A673 (cell line): ENCODE data around the gene TM9SF2. TPM values are rescaled to one million over a fixed set of nuclear protein-coding genes. Genes with fewer than 3 reads are reported as not detected.

Source experiments
- BruUV-seq: library from RNA; stranded (reverse); fragments of 400-500 nt; replicated peaks from 2 replicates; lab custom pipeline; 2021; lab: Mats Ljungman, UMichigan
- CTCF ChIA-PET: fragments of 300-600 bp; sonication (Branson Sonifier 250); formaldehyde crosslinking; loops from one replicate; lab custom pipeline; 2022; ENCODE audit warnings: antibody characterized with exemption; lab: Charles Lee
- POLR2A ChIA-PET: fragments of 300-600 bp; sonication (Branson Sonifier 250); formaldehyde crosslinking; loops from one replicate; lab custom pipeline; 2022; ENCODE audit warnings: antibody characterized with exemption; ENCODE audit not compliant: low non-redundant PET; lab: Charles Lee
- DNase-seq: peaks from one replicate; pipeline ENCODE4 v3.0.0-alpha.2; 2015; ENCODE audit warnings: low spot score
- H3K27ac ChIP-seq: fragments of 200-600 bp; sonication (generic); 2 replicates; pipeline ENCODE4 v1.5.1; 2016; ENCODE audit warnings: mixed run types, low read depth, mild to moderate bottlenecking, mixed read lengths, antibody characterized with exemption, low read length; ENCODE audit not compliant: poor library complexity, severe bottlenecking
- H3K27me3 ChIP-seq: fragments of 200-600 bp; sonication (generic); replicated peaks from 2 replicates; pipeline ENCODE4 v1.6.1; 2017; ENCODE audit warnings: mixed run types, low read depth, mild to moderate bottlenecking, mixed read lengths, antibody characterized with exemption, low read length; ENCODE audit not compliant: insufficient read depth, poor library complexity
- H3K36me3 ChIP-seq: fragments of 200-600 bp; sonication (generic); 2 replicates; pipeline ENCODE4 v1.6.1; 2016; ENCODE audit warnings: mixed run types, mild to moderate bottlenecking, mixed read lengths, antibody characterized with exemption, low read length; ENCODE audit not compliant: insufficient read depth, poor library complexity, severe bottlenecking
- H3K4me1 ChIP-seq: fragments of 200-600 bp; sonication (generic); 2 replicates; pipeline ENCODE4 v1.6.1; 2017; ENCODE audit warnings: mixed run types, mild to moderate bottlenecking, mixed read lengths, antibody characterized with exemption, low read length; ENCODE audit not compliant: insufficient read depth, poor library complexity, severe bottlenecking
- H3K4me3 ChIP-seq: fragments of 200-600 bp; sonication (generic); 2 replicates; pipeline ENCODE4 v1.5.1; 2016; ENCODE audit warnings: low read depth, mixed run types, mild to moderate bottlenecking, mixed read lengths, low read length; ENCODE audit not compliant: poor library complexity, severe bottlenecking
- H3K9me3 ChIP-seq: fragments of 200-600 bp; sonication (generic); 2 replicates; pipeline ENCODE4 v1.6.1; 2016; ENCODE audit warnings: mixed run types, low read depth, mild to moderate bottlenecking, mixed read lengths, antibody characterized with exemption, low read length; ENCODE audit not compliant: poor library complexity, severe bottlenecking
- CTCF ChIP-seq: fragments of 300-800, 200-600 bp; sonication (generic); conservative IDR thresholded peaks from 2 replicates; pipeline ENCODE4 v1.5.1; 2017; ENCODE audit warnings: low read depth, mild to moderate bottlenecking, antibody characterized with exemption, low read length, moderate library complexity, mixed read lengths
- EZH2 ChIP-seq: fragments of 200-600 bp; sonication (generic); IDR thresholded peaks from 2 replicates; pipeline ENCODE4 v1.6.1; 2017; ENCODE audit warnings: borderline replicate concordance, low read depth, mild to moderate bottlenecking, mixed read lengths, antibody characterized with exemption, low read length; ENCODE audit not compliant: poor library complexity, severe bottlenecking
- intact Hi-C: fragments of 100-400 bp; cut with micrococcal nuclease; formaldehyde crosslinking; loops from one replicate; pipeline ENCODE4 v1.10.0; 2022; ENCODE audit not compliant: unreplicated experiment
- total RNA-seq: library from RNA; stranded (reverse); gene quantifications from 2 replicates; pipeline ENCODE4 v1.2.3, GENCODE V29; 2021

Gene TM9SF2
- total RNA-seq, 1 experiment from 2014 or later, result 96.3 TPM

- Histone ChIP-seq H3K9me3 (no peaks in the 10 kb centered on the region), H3K4me3 (no peak overlapping the region), H3K27me3 (no peaks in the 10 kb centered on the region), H3K4me1 (peaks cover 12% of the 10 kb centered on the region), H3K27ac (no peak overlapping the region), H3K36me3 (peaks cover 7% of the 10 kb centered on the region)
- TF ChIP-seq EZH2, result no peak
- no peak for TF ChIP-seq CTCF
- DNase-seq, result no peak
- intact Hi-C loops, result no loop called here
- ChIA-PET POLR2A (no interaction called here), CTCF (no interaction called here)
- BruUV-seq, result no TSS peak
These were observed 5.4 kb downstream of the TM9SF2 start for GRCh38 chr13:99506634-99507033.

DNA sequence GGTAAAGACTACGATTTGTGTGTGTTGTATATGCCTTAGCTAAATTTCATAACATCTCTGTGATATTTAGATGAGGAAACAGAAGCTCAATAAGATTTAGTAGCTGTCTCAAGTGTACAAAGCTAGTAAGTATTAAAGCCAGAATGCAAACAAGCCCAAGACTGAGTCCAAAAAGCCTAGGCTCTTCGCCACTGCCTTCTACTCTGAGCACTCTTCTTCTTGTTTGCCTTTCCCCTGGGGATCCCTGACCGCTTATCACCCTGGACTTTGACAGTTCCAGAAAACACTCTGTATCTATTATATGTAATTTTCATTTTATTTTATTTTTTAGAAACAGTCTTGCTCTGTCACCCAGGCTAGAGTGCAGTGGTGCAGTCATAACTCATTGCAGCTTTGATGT lies 5.8 kb downstream of the TM9SF2 start:
- CTCF ChIA-PET, result no interaction called here
- Histone ChIP-seq H3K4me1 (peaks cover 12% of the 10 kb centered on the region), H3K27me3 (no peaks in the 10 kb centered on the region), H3K4me3 (no peak overlapping the region), H3K36me3 (peaks cover 7% of the 10 kb centered on the region), H3K9me3 (no peaks in the 10 kb centered on the region), H3K27ac (no peak overlapping the region)
- POLR2A ChIA-PET, result no interaction called here
- intact Hi-C loops, result no loop called here
- TF ChIP-seq CTCF, result no peak
- TF ChIP-seq EZH2, result no peak
- BruUV-seq, result no TSS peak
- no peak for DNase-seq

GRCh38 chr13:99507551-99507950 lies 6.3 kb downstream of the TM9SF2 start:
- ChIA-PET POLR2A (no interaction called here), CTCF (no interaction called here)
- Histone ChIP-seq H3K4me3 (no peak overlapping the region), H3K9me3 (no peaks in the 10 kb centered on the region), H3K4me1 (peaks cover 11% of the 10 kb centered on the region), H3K27me3 (no peaks in the 10 kb centered on the region), H3K36me3 (peaks cover 7% of the 10 kb centered on the region), H3K27ac (no peak overlapping the region)
- no peak for DNase-seq
- no TSS peak for BruUV-seq
- intact Hi-C loops, result no loop called here
- no peak for TF ChIP-seq CTCF
- no peak for TF ChIP-seq EZH2
